IgD-negative memory B cell (primary cell): Measurements from ENCODE around the gene STAMBP. TPM values are rescaled to one million over a fixed set of nuclear protein-coding genes. Genes with fewer than 3 reads are reported as not detected.

Source experiments
- H3K27ac Mint-ChIP-seq, 3 donors: one replicate each; pipeline ENCODE4 v1.8.0; 2020 to 2022; ENCODE audit warnings: mild to moderate bottlenecking in 3 of 3, mixed read lengths in 3 of 3, moderate library complexity in 1 of 3
- H3K27me3 Mint-ChIP-seq: one replicate; pipeline ENCODE4 v1.8.0; 2021; ENCODE audit warnings: mixed read lengths
- H3K36me3 Mint-ChIP-seq: one replicate; pipeline ENCODE4 v1.8.0; 2020; ENCODE audit warnings: mild to moderate bottlenecking, mixed read lengths
- H3K4me1 Mint-ChIP-seq, 3 donors: one replicate each; pipeline ENCODE4 v1.8.0; 2020 to 2022; ENCODE audit warnings: mixed read lengths in 3 of 3, mild to moderate bottlenecking in 1 of 3
- H3K4me3 Mint-ChIP-seq, 4 donors: one replicate each; pipeline ENCODE4 v1.8.0; 2020 to 2022; ENCODE audit warnings: mild to moderate bottlenecking in 4 of 4, mixed read lengths in 4 of 4, moderate library complexity in 3 of 4
- H3K9me3 Mint-ChIP-seq, 3 donors: one replicate each; pipeline ENCODE4 v1.8.0; 2020 to 2021; ENCODE audit warnings: mixed read lengths in 3 of 3, mild to moderate bottlenecking in 1 of 3
- polyA plus RNA-seq: library from polyadenylated mRNA; unstranded; fragments of 300-500 nt; fragmentation: Illumina TruSeq; gene quantifications from one replicate; pipeline ENCODE4 v1.2.3, GENCODE V29; 2021

STAMBP gene
- polyA plus RNA-seq, 1 donor from 2014 or later = 50.0 TPM

GRCh38 chr2:73917696-73918207 lies 89.0 kb downstream of the STAMBP start:
- peaks cover 2 to 5% (median 3%) of the 10 kb centered on the region in 3 donors for H3K4me1 Mint-ChIP-seq
- H3K27ac Mint-ChIP-seq = no peak overlapping the region
- H3K36me3 Mint-ChIP-seq = peaks cover 2% of the 10 kb centered on the region
- peaks cover 4% of the 10 kb centered on the region for H3K27me3 Mint-ChIP-seq
- no peaks in the 10 kb centered on the region for H3K9me3 Mint-ChIP-seq
- no peak overlapping the region for H3K4me3 Mint-ChIP-seq

DNA sequence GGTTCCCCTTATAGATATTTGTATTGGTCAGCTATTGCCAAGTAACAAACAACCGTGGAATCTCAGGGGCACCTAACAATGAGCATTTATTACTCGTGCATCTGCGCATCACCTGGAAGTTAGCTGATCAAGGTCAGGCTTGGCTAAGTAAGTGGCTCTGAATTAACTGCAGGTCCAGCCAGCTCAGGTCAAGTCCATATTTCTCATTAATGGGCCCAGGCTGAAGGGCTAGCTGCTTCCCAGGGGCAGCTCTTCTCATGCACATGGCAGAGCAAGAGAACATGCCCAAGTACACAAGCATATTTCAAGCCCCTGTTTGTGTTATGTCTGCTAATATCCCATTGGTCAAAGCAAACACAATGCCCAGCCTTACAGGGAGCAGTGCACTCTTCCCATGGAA lies 90.1 kb downstream of the STAMBP start:
- no peak overlapping the region for H3K4me3 Mint-ChIP-seq
- H3K36me3 Mint-ChIP-seq = peaks cover 2% of the 10 kb centered on the region
- H3K27me3 Mint-ChIP-seq = peaks cover 4% of the 10 kb centered on the region
- no peak overlapping the region for H3K27ac Mint-ChIP-seq
- no peaks in the 10 kb centered on the region for H3K9me3 Mint-ChIP-seq
- H3K4me1 Mint-ChIP-seq = peaks cover 5 to 9% (median 7%) of the 10 kb centered on the region in 3 donors

- peaks cover 4% of the 10 kb centered on the region for H3K27me3 Mint-ChIP-seq
- no peak overlapping the region for H3K4me3 Mint-ChIP-seq
- H3K27ac Mint-ChIP-seq = no peak overlapping the region
- peaks cover 5 to 9% (median 7%) of the 10 kb centered on the region in 3 donors for H3K4me1 Mint-ChIP-seq
- peaks cover 2% of the 10 kb centered on the region for H3K36me3 Mint-ChIP-seq
- peaks cover 0 to 2% (median 0%) of the 10 kb centered on the region in 3 donors for H3K9me3 Mint-ChIP-seq
These were observed 91.0 kb downstream of the STAMBP start for GRCh38 chr2:73919596-73920228.

- peak overlapping the region in 1 of 4 donors; percentile 36 for H3K4me3 Mint-ChIP-seq
- no peak overlapping the region for H3K27ac Mint-ChIP-seq
- H3K27me3 Mint-ChIP-seq = peaks cover 4% of the 10 kb centered on the region
- H3K36me3 Mint-ChIP-seq = peaks cover 2% of the 10 kb centered on the region
- peaks cover 0 to 2% (median 0%) of the 10 kb centered on the region in 3 donors for H3K9me3 Mint-ChIP-seq
- H3K4me1 Mint-ChIP-seq = peaks cover 7 to 12% (median 7%) of the 10 kb centered on the region in 3 donors
These were observed 92.1 kb downstream of the STAMBP start for GRCh38 chr2:73920577-73921545.

GRCh38 chr2:73921581-73921980 lies 92.8 kb downstream of the STAMBP start:
- Mint-ChIP-seq H3K36me3 (no peaks in the 10 kb centered on the region), H3K27ac (no peak overlapping the region), H3K4me1 (peaks cover 10 to 17% (median 10%) of the 10 kb centered on the region in 3 donors), H3K4me3 (no peak overlapping the region), H3K9me3 (peaks cover 0 to 2% (median 0%) of the 10 kb centered on the region in 3 donors), H3K27me3 (peaks cover 4% of the 10 kb centered on the region)

- peak overlapping the region in 1 of 4 donors; percentile 28 for H3K4me3 Mint-ChIP-seq
- H3K9me3 Mint-ChIP-seq = peaks cover 0 to 2% (median 0%) of the 10 kb centered on the region in 3 donors
- peak overlapping the region in 1 of 3 donors; percentile 74 for H3K27ac Mint-ChIP-seq
- peaks cover 10 to 19% (median 13%) of the 10 kb centered on the region in 3 donors for H3K4me1 Mint-ChIP-seq
- H3K36me3 Mint-ChIP-seq = no peaks in the 10 kb centered on the region
- peaks cover 4% of the 10 kb centered on the region for H3K27me3 Mint-ChIP-seq
These were observed 93.9 kb downstream of the STAMBP start for GRCh38 chr2:73922681-73923080.

Other genes with a start within 250 kb of the STAMBP start
- gene NAT8, start 186.5 kb upstream of the STAMBP start, polyA plus RNA-seq = not detected
- gene TPRKB, start 91.6 kb upstream of the STAMBP start, polyA plus RNA-seq = 65.9 TPM
- gene DUSP11, start 48.9 kb upstream of the STAMBP start, polyA plus RNA-seq = 47.3 TPM
- gene C2orf78, start 44.8 kb upstream of the STAMBP start, polyA plus RNA-seq = not detected
- not detected for gene ACTG2, start 64.0 kb downstream of the STAMBP start, polyA plus RNA-seq
- gene DGUOK, start 97.9 kb downstream of the STAMBP start, polyA plus RNA-seq = 187 TPM
- gene TET3, start 155.9 kb downstream of the STAMBP start, polyA plus RNA-seq = 0.46 TPM